Activated CD4-positive, alpha-beta memory T cell treated with anti-CD3 and anti-CD28 coated beads, Interleukin-2, amount 10 ng/mL, durations not matched to agents 7 days and 5 days (primary cell): ENCODE results near the gene SYT9. TPM values are rescaled to one million over a fixed set of nuclear protein-coding genes. Genes with fewer than 3 reads are reported as not detected.

ENCODE experiments used
- CTCF ChIA-PET: fragments of 350-600 bp; sonication (Branson Sonifier 250); formaldehyde crosslinking; loops from one replicate; lab custom pipeline; 2021; ENCODE audit warnings: antibody characterized with exemption, inconsistent platforms; lab: Charles Lee
- POLR2A ChIA-PET: fragments of 350-600 bp; sonication (Branson Sonifier 250); formaldehyde crosslinking; loops from one replicate; lab custom pipeline; 2021; ENCODE audit warnings: antibody characterized with exemption; lab: Charles Lee
- DNase-seq: peaks from one replicate; pipeline ENCODE4 v3.0.0-alpha.2; 2020
- H3K27ac Mint-ChIP-seq: one replicate; pipeline ENCODE4 v1.8.0; 2021; ENCODE audit warnings: mild to moderate bottlenecking, mixed read lengths
- H3K27me3 Mint-ChIP-seq: one replicate; pipeline ENCODE4 v1.8.0; 2021; ENCODE audit warnings: mixed read lengths
- H3K36me3 Mint-ChIP-seq: one replicate; pipeline ENCODE4 v1.8.0; 2021; ENCODE audit warnings: low read depth, mixed read lengths
- H3K4me1 Mint-ChIP-seq: one replicate; pipeline ENCODE4 v1.8.0; 2021; ENCODE audit warnings: mixed read lengths
- H3K4me3 Mint-ChIP-seq: one replicate; pipeline ENCODE4 v1.8.0; 2021; ENCODE audit warnings: mild to moderate bottlenecking, mixed read lengths
- H3K9me3 Mint-ChIP-seq: one replicate; pipeline ENCODE4 v1.8.0; 2021; ENCODE audit warnings: mixed read lengths
- total RNA-seq, 2 experiments: library from RNA; stranded (reverse); gene quantifications; one replicate each; pipeline ENCODE4 v1.2.3, GENCODE V29; 2021

The SYT9 gene
- total RNA-seq, 2 experiments from 2014 or later: not detected

GRCh38 chr11:7281809-7282208 lies 30.1 kb downstream of the SYT9 start:
- POLR2A ChIA-PET: no interaction called here
- CTCF ChIA-PET: no interaction called here
- Mint-ChIP-seq H3K27ac (no peak overlapping the region), H3K4me1 (no peaks in the 10 kb centered on the region), H3K36me3 (no peaks in the 10 kb centered on the region), H3K9me3 (peaks cover 4% of the 10 kb centered on the region), H3K27me3 (peaks cover 2% of the 10 kb centered on the region), H3K4me3 (no peak overlapping the region)
- no peak for DNase-seq

GRCh38 chr11:7286178-7286577 lies 34.5 kb downstream of the SYT9 start:
- CTCF ChIA-PET: no interaction called here
- peaks cover 4% of the 10 kb centered on the region for H3K9me3 Mint-ChIP-seq
- no peaks in the 10 kb centered on the region for H3K36me3 Mint-ChIP-seq
- peaks cover 2% of the 10 kb centered on the region for H3K27me3 Mint-ChIP-seq
- POLR2A ChIA-PET: no interaction called here
- H3K27ac Mint-ChIP-seq: no peak overlapping the region
- H3K4me1 Mint-ChIP-seq: no peaks in the 10 kb centered on the region
- DNase-seq: no peak
- no peak overlapping the region for H3K4me3 Mint-ChIP-seq

GRCh38 chr11:7291100-7291829 lies 39.6 kb downstream of the SYT9 start:
- peaks cover 2% of the 10 kb centered on the region for H3K27me3 Mint-ChIP-seq
- ChIA-PET POLR2A (no interaction called here), CTCF (interaction anchor here (1.0 kb wide), 1 partner anchor 11 kb away, joined by 3 read pairs; no protein-coding TSS in a partner anchor)

GRCh38 chr11:7292922-7293321 lies 41.2 kb downstream of the SYT9 start:
- ChIA-PET CTCF (no interaction called here), POLR2A (no interaction called here)
- no peak for DNase-seq
- Mint-ChIP-seq H3K4me1 (no peaks in the 10 kb centered on the region), H3K27me3 (no peaks in the 10 kb centered on the region), H3K27ac (no peak overlapping the region), H3K9me3 (no peaks in the 10 kb centered on the region), H3K36me3 (no peaks in the 10 kb centered on the region), H3K4me3 (no peak overlapping the region)

More at GRCh38 chr11:7291100-7291829, 39.6 kb downstream of the SYT9 start:
- Mint-ChIP-seq H3K4me1 (no peaks in the 10 kb centered on the region), H3K27ac (no peak overlapping the region), H3K4me3 (no peak overlapping the region), H3K36me3 (no peaks in the 10 kb centered on the region), H3K9me3 (peaks cover 4% of the 10 kb centered on the region)
- no peak for DNase-seq

GRCh38 chr11:7299393-7299792 lies 47.7 kb downstream of the SYT9 start:
- ChIA-PET CTCF (no interaction called here), POLR2A (no interaction called here)
- no peak overlapping the region for H3K4me3 Mint-ChIP-seq
- H3K27me3 Mint-ChIP-seq: no peaks in the 10 kb centered on the region
- H3K36me3 Mint-ChIP-seq: no peaks in the 10 kb centered on the region
- H3K4me1 Mint-ChIP-seq: no peaks in the 10 kb centered on the region
- no peaks in the 10 kb centered on the region for H3K9me3 Mint-ChIP-seq
- no peak for DNase-seq
- H3K27ac Mint-ChIP-seq: no peak overlapping the region

- POLR2A ChIA-PET: no interaction called here
- no peak for DNase-seq
- Mint-ChIP-seq H3K9me3 (no peaks in the 10 kb centered on the region), H3K27ac (no peak overlapping the region), H3K36me3 (no peaks in the 10 kb centered on the region), H3K27me3 (no peaks in the 10 kb centered on the region), H3K4me3 (no peak overlapping the region), H3K4me1 (no peaks in the 10 kb centered on the region)
- CTCF ChIA-PET: no interaction called here
Observed at GRCh38 chr11:7300281-7300680, 48.6 kb downstream of the SYT9 start.

GRCh38 chr11:7303146-7303545 lies 51.4 kb downstream of the SYT9 start:
- no peaks in the 10 kb centered on the region for H3K36me3 Mint-ChIP-seq
- POLR2A ChIA-PET: no interaction called here
- no peak for DNase-seq

GRCh38 chr11:7306900-7307299 lies 55.2 kb downstream of the SYT9 start:
- POLR2A ChIA-PET: no interaction called here
- DNase-seq: no peak
- H3K27ac Mint-ChIP-seq: no peak overlapping the region
- H3K4me1 Mint-ChIP-seq: no peaks in the 10 kb centered on the region
- no peak overlapping the region for H3K4me3 Mint-ChIP-seq
- CTCF ChIA-PET: no interaction called here
- H3K27me3 Mint-ChIP-seq: peaks cover under 1% of the 10 kb centered on the region
- H3K36me3 Mint-ChIP-seq: no peaks in the 10 kb centered on the region
- H3K9me3 Mint-ChIP-seq: no peaks in the 10 kb centered on the region

More at GRCh38 chr11:7303146-7303545, 51.4 kb downstream of the SYT9 start:
- no peak overlapping the region for H3K4me3 Mint-ChIP-seq
- no peak overlapping the region for H3K27ac Mint-ChIP-seq
- CTCF ChIA-PET: no interaction called here
- no peaks in the 10 kb centered on the region for H3K9me3 Mint-ChIP-seq
- H3K27me3 Mint-ChIP-seq: no peaks in the 10 kb centered on the region
- H3K4me1 Mint-ChIP-seq: no peaks in the 10 kb centered on the region

GRCh38 chr11:7307836-7308235 lies 56.1 kb downstream of the SYT9 start:
- Mint-ChIP-seq H3K27me3 (peaks cover 3% of the 10 kb centered on the region), H3K9me3 (no peaks in the 10 kb centered on the region), H3K4me3 (no peak overlapping the region), H3K4me1 (no peaks in the 10 kb centered on the region), H3K27ac (no peak overlapping the region), H3K36me3 (no peaks in the 10 kb centered on the region)
- CTCF ChIA-PET: no interaction called here
- POLR2A ChIA-PET: no interaction called here
- no peak for DNase-seq

- no peak for DNase-seq
- POLR2A ChIA-PET: no interaction called here
- no peaks in the 10 kb centered on the region for H3K36me3 Mint-ChIP-seq
- H3K9me3 Mint-ChIP-seq: no peaks in the 10 kb centered on the region
- CTCF ChIA-PET: no interaction called here
- peaks cover 3% of the 10 kb centered on the region for H3K27me3 Mint-ChIP-seq
- H3K4me3 Mint-ChIP-seq: no peak overlapping the region
- no peak overlapping the region for H3K27ac Mint-ChIP-seq
- no peaks in the 10 kb centered on the region for H3K4me1 Mint-ChIP-seq
Observed at GRCh38 chr11:7311903-7312302, 60.2 kb downstream of the SYT9 start.

- Mint-ChIP-seq H3K4me3 (no peak overlapping the region), H3K27me3 (peaks cover 3% of the 10 kb centered on the region), H3K27ac (no peak overlapping the region), H3K36me3 (no peaks in the 10 kb centered on the region), H3K4me1 (no peaks in the 10 kb centered on the region), H3K9me3 (no peaks in the 10 kb centered on the region)
- CTCF ChIA-PET: no interaction called here
- DNase-seq: no peak
- POLR2A ChIA-PET: interaction anchor here (1.3 kb wide), 1 partner anchor 269 kb away, joined by 3 read pairs; no protein-coding TSS in a partner anchor
Observed at GRCh38 chr11:7314811-7315604, 63.3 kb downstream of the SYT9 start.

- H3K4me3 Mint-ChIP-seq: no peak overlapping the region
- CTCF ChIA-PET: no interaction called here
- no peak overlapping the region for H3K27ac Mint-ChIP-seq
- H3K4me1 Mint-ChIP-seq: no peaks in the 10 kb centered on the region
- POLR2A ChIA-PET: no interaction called here
- H3K27me3 Mint-ChIP-seq: peaks cover 3% of the 10 kb centered on the region
- no peaks in the 10 kb centered on the region for H3K9me3 Mint-ChIP-seq
- no peak for DNase-seq
- H3K36me3 Mint-ChIP-seq: no peaks in the 10 kb centered on the region
Observed at GRCh38 chr11:7319501-7319900, 67.8 kb downstream of the SYT9 start.

- CTCF ChIA-PET: no interaction called here
- no peak overlapping the region for H3K27ac Mint-ChIP-seq
Observed at GRCh38 chr11:7320306-7320705, 68.6 kb downstream of the SYT9 start.

More at GRCh38 chr11:7320306-7320705, 68.6 kb downstream of the SYT9 start:
- no peak for DNase-seq
- no peak overlapping the region for H3K4me3 Mint-ChIP-seq
- H3K9me3 Mint-ChIP-seq: no peaks in the 10 kb centered on the region
- H3K27me3 Mint-ChIP-seq: peaks cover 3% of the 10 kb centered on the region
- no peaks in the 10 kb centered on the region for H3K36me3 Mint-ChIP-seq
- no peaks in the 10 kb centered on the region for H3K4me1 Mint-ChIP-seq
- POLR2A ChIA-PET: no interaction called here
